Esophagus muscularis mucosa (tissue), 4 donors: ENCODE measurements around the gene ANTKMT. TPM values are rescaled to one million over a fixed set of nuclear protein-coding genes. Genes with fewer than 3 reads are reported as not detected.

Experiments
- DNase-seq: peaks from one replicate; pipeline ENCODE4 v3.0.0-alpha.2; 2017; ENCODE audit errors: extremely low spot score
- H3K27ac ChIP-seq, 4 donors: fragments of 200-600 bp; sonication (generic); replicated peaks in 1 of 4; 1 replicate in 3 of 4; 2 replicates in 1 of 4; pipeline ENCODE4 v1.5.1; 2016 to 2019; ENCODE audit warnings: mild to moderate bottlenecking in 1 of 4
- H3K27me3 ChIP-seq, 4 donors: fragments of 200-600 bp; sonication (generic); one replicate each; pipeline versions ENCODE4 v1.5.1 to v1.6.0; 2016 to 2019
- H3K36me3 ChIP-seq, 4 donors: fragments of 200-600 bp; sonication (generic); one replicate each; pipeline ENCODE4 v1.5.1; 2016 to 2019
- H3K4me1 ChIP-seq, 4 donors: fragments of 200-600 bp; sonication (generic); one replicate each; pipeline ENCODE4 v1.5.1; 2016 to 2019
- H3K4me3 ChIP-seq, 4 donors: fragments of 200-600 bp; sonication (generic); 1 replicate in 2 of 4; 2 replicates in 2 of 4; pipeline ENCODE4 v1.5.1; 2016 to 2019; ENCODE audit warnings: mild to moderate bottlenecking in 4 of 4, moderate library complexity in 1 of 4
- H3K9me3 ChIP-seq, 4 donors: fragments of 200-600 bp; sonication (generic); 1 replicate in 3 of 4; 2 replicates in 1 of 4; pipeline ENCODE4 v1.5.1; 2016 to 2019
- CTCF ChIP-seq, 3 experiments: fragments of 200-600 bp in 2 of 3; fragments of 450-650 bp in 1 of 3; sonication (generic) in 2 of 3; IDR thresholded peaks; one replicate each; pipeline ENCODE4 v1.5.1; 2017 to 2019; ENCODE audit warnings: antibody characterized with exemption in 3 of 3, mild to moderate bottlenecking in 2 of 3, moderate library complexity in 1 of 3
- EP300 ChIP-seq: sonication (generic); formaldehyde crosslinking; IDR thresholded peaks from one replicate; pipeline ENCODE4 v1.6.1; 2017; ENCODE audit warnings: antibody characterized with exemption
- POLR2A ChIP-seq: fragments of 450-650 bp; IDR thresholded peaks from one replicate; pipeline ENCODE4 v1.6.1; 2017; ENCODE audit warnings: antibody characterized with exemption, moderate library complexity, mild to moderate bottlenecking, low read depth
- POLR2AphosphoS5 ChIP-seq, 2 donors: sonication (generic); formaldehyde crosslinking; IDR thresholded peaks; one replicate each; pipeline ENCODE4 v1.6.1; 2017; ENCODE audit warnings: antibody characterized with exemption in 2 of 2
- WGBS: methylation state at CpG from one replicate; pipeline ENCODE4 v1.1.5; 2018; 5-methylcytosine and 5-hydroxymethylcytosine counted together
- intact Hi-C: fragments of 100-400 bp; cut with DNase I; formaldehyde crosslinking; loops from one replicate; pipeline ENCODE4 v1.15.1; 2023
- total RNA-seq, 4 donors: library from RNA; depleted of rRNA; stranded (reverse); fragments of >200 nt; gene quantifications; one replicate each; pipeline versions ENCODE4 v1.1.0 to v1.2.1, GENCODE V29; 2016

ANTKMT gene
- total RNA-seq, 4 donors from 2014 or later, result 26.5 to 48.6 (median 40.3) TPM

DNA sequence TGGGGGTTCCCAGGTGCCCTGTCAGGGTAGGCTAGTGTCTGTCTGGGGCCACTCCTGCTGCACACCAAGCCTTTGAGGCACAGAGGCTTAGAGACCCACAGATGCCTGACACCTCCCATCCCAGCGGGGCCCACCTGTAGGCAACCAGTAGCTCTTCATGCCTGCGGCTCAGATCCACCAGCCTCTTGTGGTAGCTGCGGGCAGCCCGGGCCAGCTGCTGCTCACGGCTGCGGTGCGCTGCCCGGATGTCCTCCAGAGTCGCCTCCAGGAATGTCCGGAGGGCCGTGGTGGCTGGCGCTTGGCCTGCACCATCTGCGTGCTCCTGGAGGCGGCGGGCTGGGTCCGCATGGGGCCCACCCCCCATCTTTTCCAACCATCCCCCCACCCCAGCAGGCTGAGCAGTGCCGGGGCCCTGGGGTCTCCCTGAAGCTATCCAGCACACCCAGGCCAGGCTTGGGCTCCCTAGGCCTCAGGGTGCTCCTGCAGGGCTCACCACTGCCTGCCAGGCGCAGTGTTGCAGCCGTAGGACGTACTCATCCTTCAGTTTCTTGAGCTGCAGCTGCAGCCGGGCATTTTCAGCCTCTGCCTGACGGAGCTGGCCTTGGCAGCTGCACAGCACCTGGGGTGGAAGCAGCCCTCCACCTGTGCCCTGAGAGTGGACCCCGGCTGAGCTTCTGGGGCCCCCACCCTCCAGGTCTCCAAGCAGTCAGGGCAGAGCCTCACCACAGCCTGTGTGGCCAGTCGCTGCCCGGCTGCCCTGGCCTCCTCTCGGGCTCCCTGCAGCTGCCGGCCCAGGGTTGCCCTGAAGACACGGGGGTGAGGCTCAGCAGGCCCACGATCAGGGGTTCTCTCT is 3.5 kb downstream of the ANTKMT start:
- WGBS, result no CpG with 5 or more reads among the region's 29 CpGs
- Histone ChIP-seq H3K27ac (no peak overlapping the region), H3K4me1 (peaks cover 45 to 64% (median 58%) of the 10 kb centered on the region in 4 donors), H3K36me3 (peaks cover 0 to 6% (median 2%) of the 10 kb centered on the region in 4 donors), H3K9me3 (no peaks in the 10 kb centered on the region), H3K27me3 (peaks cover 0 to 53% (median 24%) of the 10 kb centered on the region in 4 donors), H3K4me3 (no peak overlapping the region)
- TF ChIP-seq POLR2A (no peak), POLR2AphosphoS5 (IDR thresholded peaks at IDR 0.05) (no peak), CTCF (IDR thresholded peaks at IDR 0.05) (no peak), EP300 (no peak)
- DNase-seq, result no peak
- intact Hi-C loops, result no loop called here

- TF ChIP-seq CTCF (IDR thresholded peaks at IDR 0.05), result no peak
- TF ChIP-seq POLR2AphosphoS5 (IDR thresholded peaks at IDR 0.05), result no peak
- TF ChIP-seq EP300, result no peak
- no peak for TF ChIP-seq POLR2A
- no peak for DNase-seq
- H3K27me3 ChIP-seq, result peaks cover 0 to 53% (median 24%) of the 10 kb centered on the region in 4 donors
- H3K27ac ChIP-seq, result no peak overlapping the region
- WGBS, result no CpG with 5 or more reads among the region's 7 CpGs
- no peaks in the 10 kb centered on the region for H3K9me3 ChIP-seq
- H3K36me3 ChIP-seq, result peaks cover 0 to 10% (median 3%) of the 10 kb centered on the region in 4 donors
- H3K4me3 ChIP-seq, result no peak overlapping the region
- H3K4me1 ChIP-seq, result peaks cover 39 to 58% (median 52%) of the 10 kb centered on the region in 4 donors
- intact Hi-C loops, result no loop called here
Observed at GRCh38 chr16:725041-725376, 4.1 kb downstream of the ANTKMT start.

DNA sequence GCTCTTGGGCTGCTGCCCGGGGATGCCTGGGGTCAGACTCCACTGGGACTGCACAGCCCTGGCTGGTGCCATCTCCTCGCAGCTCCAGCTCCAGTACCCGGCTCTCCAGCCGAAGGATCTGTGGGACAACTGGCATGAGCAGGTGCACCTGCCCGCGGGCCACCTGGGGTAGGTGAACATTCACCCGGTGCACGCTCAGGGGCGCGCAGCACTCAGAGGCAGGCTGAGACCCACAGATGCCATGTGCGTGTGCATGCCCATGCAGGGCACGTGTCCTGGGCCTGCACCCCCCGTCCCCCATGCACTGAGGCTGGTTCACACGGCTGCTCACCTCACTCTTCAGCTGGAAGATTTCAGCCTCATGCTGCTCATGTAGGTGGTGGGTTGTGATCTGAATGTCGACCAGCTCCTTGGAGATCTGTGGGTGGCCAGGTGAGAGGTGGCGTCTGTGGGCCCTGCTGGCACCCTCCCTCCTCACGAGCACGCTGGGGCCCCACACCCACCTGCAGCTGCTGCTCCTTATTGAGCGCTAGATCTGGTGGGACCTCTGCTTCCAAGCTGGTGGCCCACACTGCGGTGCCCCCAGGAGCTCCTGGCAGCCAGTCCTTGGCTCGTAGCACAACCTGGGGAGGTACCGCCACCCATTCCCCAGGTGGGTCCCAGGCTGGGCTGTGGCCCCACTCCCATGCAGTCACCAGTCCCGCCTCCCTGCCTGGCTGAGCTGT is 4.7 kb downstream of the ANTKMT start:
- no peak overlapping the region for H3K27ac ChIP-seq
- no peak for DNase-seq
- no peak overlapping the region for H3K4me3 ChIP-seq
- peaks cover 0 to 16% (median 9%) of the 10 kb centered on the region in 4 donors for H3K36me3 ChIP-seq
- no peaks in the 10 kb centered on the region for H3K9me3 ChIP-seq
- TF ChIP-seq POLR2AphosphoS5 (IDR thresholded peaks at IDR 0.05), result no peak
- no peak for TF ChIP-seq POLR2A
- no peak for TF ChIP-seq CTCF (IDR thresholded peaks at IDR 0.05)
- TF ChIP-seq EP300, result no peak
- intact Hi-C loops, result no loop called here
- H3K27me3 ChIP-seq, result peaks cover 0 to 53% (median 24%) of the 10 kb centered on the region in 4 donors
- H3K4me1 ChIP-seq, result peaks cover 33 to 52% (median 46%) of the 10 kb centered on the region in 4 donors
- 78% methylated on average over 8 of the region's 23 CpGs for WGBS

GRCh38 chr16:726188-726437 is 5.2 kb downstream of the ANTKMT start:
- TF ChIP-seq POLR2AphosphoS5 (IDR thresholded peaks at IDR 0.05), result no peak
- no peak for TF ChIP-seq CTCF (IDR thresholded peaks at IDR 0.05)
- TF ChIP-seq POLR2A, result no peak
- TF ChIP-seq EP300, result no peak
- no peak for DNase-seq
- intact Hi-C loops, result no loop called here
- no peaks in the 10 kb centered on the region for H3K9me3 ChIP-seq
- no CpG with 5 or more reads among the region's 9 CpGs for WGBS
- H3K4me1 ChIP-seq, result peaks cover 32 to 50% (median 45%) of the 10 kb centered on the region in 4 donors
- peaks cover 2 to 21% (median 13%) of the 10 kb centered on the region in 4 donors for H3K36me3 ChIP-seq
- peak overlapping the region in 2 of 4 donors; percentile 56 to 61 for H3K4me3 ChIP-seq
- no peak overlapping the region for H3K27ac ChIP-seq
- peaks cover 0 to 53% (median 24%) of the 10 kb centered on the region in 4 donors for H3K27me3 ChIP-seq
